Calu3 (cell line): ENCODE results near the gene CDK11B. TPM values are rescaled to one million over a fixed set of nuclear protein-coding genes. Genes with fewer than 3 reads are reported as not detected.
"Not testable (repeated sequence)": the region's sequence is repeated elsewhere in the genome, so short reads cannot be mapped to it uniquely, and the experiment has no call there.

Source experiments
- BruUV-seq: library from RNA; stranded (reverse); fragments of 400-500 nt; replicated peaks from 2 replicates; lab custom pipeline; 2021; lab: Mats Ljungman, UMichigan
- CTCF ChIA-PET: fragments of 300-600 bp; sonication (Branson Sonifier 250); formaldehyde crosslinking; loops from one replicate; lab custom pipeline; 2022; ENCODE audit warnings: antibody characterized with exemption; lab: Charles Lee
- DNase-seq: peaks from one replicate; pipeline ENCODE4 v3.0.0; 2022
- H3K27ac Mint-ChIP-seq: one replicate; pipeline ENCODE4 v1.8.0; 2022; ENCODE audit warnings: mixed read lengths; ENCODE audit not compliant: unreplicated experiment
- H3K27me3 Mint-ChIP-seq: one replicate; pipeline ENCODE4 v1.8.0; 2022; ENCODE audit warnings: mixed read lengths; ENCODE audit not compliant: unreplicated experiment
- H3K36me3 Mint-ChIP-seq: one replicate; pipeline ENCODE4 v1.8.0; 2022; ENCODE audit warnings: mild to moderate bottlenecking, moderate library complexity, mixed read lengths; ENCODE audit not compliant: insufficient read depth, unreplicated experiment
- H3K4me1 Mint-ChIP-seq: one replicate; pipeline ENCODE4 v1.8.0; 2022; ENCODE audit warnings: mild to moderate bottlenecking, low read depth, mixed read lengths; ENCODE audit not compliant: unreplicated experiment
- H3K4me3 Mint-ChIP-seq: one replicate; pipeline ENCODE4 v1.8.0; 2022; ENCODE audit warnings: mild to moderate bottlenecking, low read depth, moderate library complexity, mixed read lengths; ENCODE audit not compliant: unreplicated experiment
- H3K9me3 Mint-ChIP-seq: one replicate; pipeline ENCODE4 v1.8.0; 2022; ENCODE audit warnings: low read depth, mixed read lengths; ENCODE audit not compliant: unreplicated experiment
- CTCF ChIP-seq: fragments of 200-600 bp; IDR thresholded peaks from one replicate; pipeline ENCODE4 v1.8.0; 2022; ENCODE audit warnings: antibody characterized with exemption; ENCODE audit not compliant: unreplicated experiment
- intact Hi-C: fragments of 100-400 bp; cut with micrococcal nuclease; formaldehyde crosslinking; loops from one replicate; pipeline ENCODE4 v1.10.0; 2022; ENCODE audit not compliant: unreplicated experiment
- total RNA-seq: library from RNA; stranded (reverse); gene quantifications from 2 replicates; pipeline ENCODE4 v1.2.3, GENCODE V29; 2022

The CDK11B gene
- total RNA-seq, 1 experiment from 2014 or later: 24.2 TPM

DNA sequence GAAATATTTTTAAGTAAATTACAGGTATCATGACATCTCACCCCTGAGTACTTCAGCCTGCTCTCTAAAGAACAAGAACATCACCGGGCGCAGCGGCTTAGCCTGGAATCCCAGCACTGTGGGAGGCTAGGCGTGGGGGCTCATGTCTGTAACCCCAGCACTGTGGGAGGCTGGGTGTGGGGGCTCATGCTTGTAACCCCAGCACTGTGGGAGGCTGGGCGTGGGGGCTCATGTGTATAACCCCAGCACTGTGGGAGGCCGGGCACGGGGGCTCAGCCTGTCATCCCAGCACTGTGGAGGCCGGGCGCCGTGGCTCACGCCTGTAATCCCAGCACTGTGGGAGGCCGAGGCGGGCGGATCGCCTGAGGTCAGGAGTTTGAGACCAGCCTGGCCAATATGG lies 7.7 kb upstream of the CDK11B start:
- DNase-seq: no peak
- Mint-ChIP-seq H3K27me3 (no peaks in the 10 kb centered on the region), H3K27ac (no peak overlapping the region), H3K36me3 (peaks cover 19% of the 10 kb centered on the region), H3K4me1 (no peaks in the 10 kb centered on the region), H3K4me3 (no peak overlapping the region), H3K9me3 (no peaks in the 10 kb centered on the region)
- intact Hi-C loops: no loop called here
- BruUV-seq: no TSS peak
- CTCF ChIA-PET: no interaction called here
- no peak for TF ChIP-seq CTCF

DNA sequence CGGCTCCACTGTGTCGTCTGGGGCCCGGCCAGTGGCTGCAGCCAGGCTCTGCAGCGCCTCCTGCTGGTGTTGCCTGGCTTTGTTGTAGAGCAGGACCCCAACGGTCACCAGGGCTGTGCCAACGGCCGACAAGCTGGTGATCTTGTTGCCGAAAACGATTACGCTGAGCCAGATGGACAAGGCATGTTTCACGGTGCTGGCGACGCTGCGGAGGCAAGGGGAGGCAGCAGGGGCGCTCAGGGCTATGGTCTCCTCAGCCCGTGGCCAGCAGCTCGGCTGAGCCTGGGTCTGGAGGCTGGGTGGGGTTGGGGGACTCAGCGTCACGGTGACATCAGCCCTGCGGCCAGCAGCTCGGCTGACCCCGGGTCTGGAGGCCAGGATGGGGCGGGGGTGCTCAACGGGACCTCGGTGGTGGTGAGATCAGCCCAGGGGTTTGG lies 7.0 kb upstream of the CDK11B start:
- CTCF ChIA-PET: no interaction called here
- Mint-ChIP-seq H3K36me3 (peaks cover 12% of the 10 kb centered on the region), H3K4me1 (no peaks in the 10 kb centered on the region), H3K27me3 (no peaks in the 10 kb centered on the region), H3K9me3 (no peaks in the 10 kb centered on the region), H3K4me3 (no peak overlapping the region), H3K27ac (no peak overlapping the region)
- peak; percentile 3 for DNase-seq
- no TSS peak for BruUV-seq
- no peak for TF ChIP-seq CTCF
- intact Hi-C loops: no loop called here

DNA sequence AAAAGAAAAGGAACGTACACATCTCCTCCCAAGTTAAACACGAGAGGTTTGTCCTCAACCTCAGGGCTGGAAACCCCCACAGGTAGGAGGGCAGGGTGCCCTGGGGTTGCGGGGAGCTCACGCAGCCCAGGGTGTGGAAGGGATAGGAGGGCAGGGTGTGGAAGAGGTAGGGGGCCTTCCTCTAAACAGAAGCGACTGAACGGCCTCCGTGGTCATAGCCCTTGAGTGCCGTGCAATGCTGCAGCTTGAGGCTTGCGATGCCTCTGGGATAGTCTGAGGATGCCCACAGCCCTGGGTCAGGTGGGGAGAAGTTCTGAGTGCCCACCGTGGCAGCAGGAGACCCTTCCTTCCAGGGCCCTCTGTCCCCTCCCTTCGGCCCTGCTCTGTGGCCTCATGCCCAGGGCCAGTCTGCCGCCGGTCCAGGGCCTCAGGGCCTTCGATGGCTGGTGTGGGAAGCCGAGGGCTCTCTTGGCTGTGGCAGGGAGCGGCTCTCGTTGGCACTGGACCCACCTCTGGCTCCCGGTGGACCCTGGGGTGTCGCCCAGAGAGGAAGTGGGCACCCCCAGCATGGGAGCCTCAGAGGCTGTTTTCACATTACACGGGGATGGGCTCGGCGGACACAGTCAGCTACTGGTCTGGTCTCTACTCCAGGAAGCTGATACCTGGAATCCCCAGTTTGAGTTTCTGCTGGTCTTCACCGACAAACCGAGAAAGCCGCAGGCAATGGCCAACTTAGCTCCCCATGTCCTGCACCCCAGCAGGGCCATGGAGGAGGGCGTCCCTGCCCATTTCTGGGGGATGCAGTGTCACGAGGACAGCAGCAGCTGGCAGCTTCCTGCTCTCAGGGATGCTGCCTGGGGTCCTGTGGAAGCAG lies 6.4 kb upstream of the CDK11B start:
- Mint-ChIP-seq H3K4me3 (no peak overlapping the region), H3K27ac (no peak overlapping the region), H3K4me1 (no peaks in the 10 kb centered on the region), H3K36me3 (peaks cover 11% of the 10 kb centered on the region), H3K9me3 (no peaks in the 10 kb centered on the region), H3K27me3 (no peaks in the 10 kb centered on the region)
- DNase-seq: no peak
- CTCF ChIA-PET: interaction anchor here (0.6 kb wide), 1 partner anchor 30 kb away, joined by 3 read pairs; no protein-coding TSS in a partner anchor
- TF ChIP-seq CTCF: no peak
- intact Hi-C loops: no loop called here
- no TSS peak for BruUV-seq

DNA sequence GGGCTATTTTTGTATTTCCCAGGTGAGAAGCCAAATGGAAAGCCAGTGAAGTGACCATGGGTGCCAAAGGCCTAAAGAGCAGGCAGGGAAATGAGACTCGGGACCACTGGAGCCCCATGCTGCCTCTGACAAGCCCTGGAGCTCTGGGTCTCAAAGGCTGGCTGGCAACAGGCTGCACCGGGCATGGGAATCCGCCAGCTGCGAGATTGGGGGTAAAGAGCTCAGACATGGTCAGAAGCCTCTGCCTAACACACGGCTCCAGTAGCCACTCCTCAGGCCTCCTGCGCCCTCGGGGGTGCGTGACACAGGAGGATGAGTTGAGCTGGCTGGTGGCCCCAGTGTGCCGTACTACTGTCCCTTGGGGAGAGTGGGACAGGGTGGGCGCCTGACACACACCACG lies 5.5 kb upstream of the CDK11B start:
- H3K9me3 Mint-ChIP-seq, intact Hi-C loops, DNase-seq, H3K27me3 Mint-ChIP-seq, H3K4me3 Mint-ChIP-seq, H3K4me1 Mint-ChIP-seq, BruUV-seq, H3K27ac Mint-ChIP-seq: not testable (repeated sequence)
- CTCF ChIA-PET: interaction anchor here (0.6 kb wide), 1 partner anchor 30 kb away, joined by 3 read pairs; no protein-coding TSS in a partner anchor
- H3K36me3 Mint-ChIP-seq: peaks cover 13% of the 10 kb centered on the region

DNA sequence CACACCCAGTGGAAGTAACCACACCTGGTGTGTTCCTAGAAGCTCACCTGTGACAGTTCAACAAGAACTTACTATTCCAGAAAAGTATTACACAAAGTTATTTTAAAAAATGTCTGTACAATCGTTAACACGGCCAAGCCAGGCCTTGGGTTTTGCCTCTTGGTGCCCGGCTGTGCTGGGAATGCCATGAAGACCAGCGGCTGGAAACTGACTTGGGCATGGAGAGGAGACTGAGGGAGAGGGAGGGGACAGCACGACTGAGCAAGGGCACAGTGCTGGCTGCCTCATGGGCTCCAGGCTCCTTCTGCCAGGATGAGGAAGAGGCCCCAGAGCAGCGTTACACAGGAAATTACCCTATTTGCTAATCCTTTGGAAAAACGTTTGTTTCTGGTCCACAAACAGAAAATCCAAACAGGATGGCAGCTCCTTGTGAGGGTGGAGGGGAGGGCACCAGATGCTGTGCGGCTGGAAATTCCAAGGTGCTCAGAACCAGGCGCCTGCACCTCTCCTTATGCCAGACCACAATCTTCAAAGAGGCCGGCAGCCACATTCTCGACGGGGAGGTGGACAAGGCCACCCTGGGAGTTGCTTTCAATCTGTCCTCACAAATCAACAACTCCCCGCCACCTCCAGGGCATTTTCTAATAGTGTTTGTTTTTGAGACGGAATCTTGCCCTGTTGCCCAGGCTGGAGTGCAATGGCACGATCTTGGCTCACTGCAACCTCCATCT lies 4.2 kb upstream of the CDK11B start:
- not testable (repeated sequence) for H3K9me3 Mint-ChIP-seq

GRCh38 chr1:1662392-1662791 lies 3.6 kb upstream of the CDK11B start:
- H3K4me1 Mint-ChIP-seq, H3K27me3 Mint-ChIP-seq, BruUV-seq, DNase-seq, H3K4me3 Mint-ChIP-seq, intact Hi-C loops, CTCF ChIA-PET, H3K9me3 Mint-ChIP-seq, H3K27ac Mint-ChIP-seq: not testable (repeated sequence)
- peaks cover 19% of the 10 kb centered on the region for H3K36me3 Mint-ChIP-seq

More for the DNA sequence above, 4.2 kb upstream of the CDK11B start:
- H3K4me3 Mint-ChIP-seq, H3K4me1 Mint-ChIP-seq, intact Hi-C loops, DNase-seq, CTCF ChIA-PET, BruUV-seq, H3K27ac Mint-ChIP-seq, H3K27me3 Mint-ChIP-seq: not testable (repeated sequence)
- peaks cover 22% of the 10 kb centered on the region for H3K36me3 Mint-ChIP-seq

- H3K27ac Mint-ChIP-seq, H3K9me3 Mint-ChIP-seq, BruUV-seq, intact Hi-C loops, DNase-seq, H3K4me3 Mint-ChIP-seq, H3K4me1 Mint-ChIP-seq, CTCF ChIA-PET, H3K27me3 Mint-ChIP-seq: not testable (repeated sequence)
- H3K36me3 Mint-ChIP-seq: peaks cover 27% of the 10 kb centered on the region
Measured at GRCh38 chr1:1648265-1648664, 10.5 kb downstream of the CDK11B start.
